GM21619 (cell line): ENCODE results near the gene ZNF236.

Experiments used
- ATAC-seq: cut with Tn5 transposase; IDR thresholded peaks from one replicate; pipeline ENCODE4 v1.9.1; 2021; ENCODE audit not compliant: unreplicated experiment

Gene ZNF236

DNA sequence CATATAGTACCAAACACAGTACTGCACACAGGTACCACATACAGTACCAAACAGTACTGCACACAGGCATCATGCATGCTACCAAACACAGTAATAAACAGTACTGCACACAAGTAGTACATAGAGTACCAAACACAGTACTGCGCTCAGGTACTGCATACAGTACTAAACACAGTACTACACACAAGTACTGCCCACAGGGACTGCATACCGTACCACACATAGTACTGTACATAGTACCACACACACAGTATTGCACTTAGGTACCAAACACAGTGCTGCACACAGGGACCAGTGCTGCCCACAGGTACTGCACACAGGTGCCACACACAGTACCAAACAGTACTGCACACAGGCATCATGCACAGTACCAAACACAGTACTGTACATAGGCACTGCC is 74.9 kb downstream of the ZNF236 start:
- ATAC-seq, result no peak

DNA sequence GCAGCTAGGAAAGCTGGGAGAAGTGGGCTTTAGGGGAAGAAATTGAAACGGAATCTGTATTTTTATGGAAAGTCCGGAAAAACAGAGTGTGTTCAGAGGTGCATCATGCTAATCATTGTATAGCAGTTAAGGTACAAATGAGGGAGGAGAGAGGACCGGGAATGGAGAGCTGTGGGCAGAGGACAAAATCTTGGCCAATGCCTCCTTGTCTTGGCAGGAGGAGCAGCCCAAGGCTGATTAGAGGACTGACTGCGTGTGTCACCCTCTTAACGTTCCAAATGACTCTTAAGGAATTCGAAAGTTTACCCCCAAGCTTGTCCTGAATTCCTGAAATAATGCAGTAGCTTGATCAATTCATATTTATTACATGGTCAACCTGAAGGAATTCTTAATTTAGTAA is 81.0 kb downstream of the ZNF236 start:
- no peak for ATAC-seq

GRCh38 chr18:76905821-76906220 is 83.5 kb downstream of the ZNF236 start:
- no peak for ATAC-seq

- no peak for ATAC-seq
Measured at GRCh38 chr18:76908277-76908676, 85.9 kb downstream of the ZNF236 start.

DNA sequence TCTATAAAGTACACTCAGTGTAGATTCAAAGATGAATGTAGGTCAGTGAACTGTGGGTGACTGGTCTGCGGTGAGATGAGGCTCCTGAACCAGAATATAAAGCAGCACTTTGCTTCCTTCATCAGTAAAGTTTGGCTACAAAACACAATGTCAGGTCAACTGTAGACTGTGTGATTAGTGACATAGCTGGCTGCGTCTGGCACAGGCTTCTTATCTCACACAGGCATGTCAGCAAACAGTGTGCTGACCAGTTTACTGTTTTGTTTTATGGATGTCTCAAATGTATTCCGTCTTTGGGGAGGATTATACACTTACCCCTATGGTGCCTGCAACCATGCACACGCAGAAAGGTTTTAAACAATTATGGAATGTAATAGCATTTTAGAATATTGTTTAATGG is 87.1 kb downstream of the ZNF236 start:
- no peak for ATAC-seq

GRCh38 chr18:76911440-76911839 is 89.1 kb downstream of the ZNF236 start:
- no peak for ATAC-seq

GRCh38 chr18:76913583-76913982 is 91.2 kb downstream of the ZNF236 start:
- no peak for ATAC-seq

DNA sequence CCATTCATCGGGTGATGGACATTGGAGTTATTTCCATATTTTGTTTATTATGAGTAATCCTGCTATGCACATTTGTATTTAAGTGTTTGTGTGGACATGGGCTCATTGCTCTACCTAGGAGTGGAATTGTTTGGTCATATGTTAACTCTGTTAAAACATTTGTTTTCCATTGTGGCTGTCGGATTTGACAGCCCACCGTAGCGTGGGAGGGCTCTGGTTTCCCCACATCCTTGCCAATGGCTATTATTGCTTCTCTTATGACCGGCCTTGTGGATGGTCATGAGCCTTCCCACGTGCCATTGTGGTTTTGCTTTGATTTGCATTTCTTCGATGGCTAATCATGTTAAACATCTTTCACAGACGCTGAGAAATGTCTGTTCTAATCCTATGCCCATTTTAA is 92.0 kb downstream of the ZNF236 start:
- ATAC-seq, result peak; percentile 69

DNA sequence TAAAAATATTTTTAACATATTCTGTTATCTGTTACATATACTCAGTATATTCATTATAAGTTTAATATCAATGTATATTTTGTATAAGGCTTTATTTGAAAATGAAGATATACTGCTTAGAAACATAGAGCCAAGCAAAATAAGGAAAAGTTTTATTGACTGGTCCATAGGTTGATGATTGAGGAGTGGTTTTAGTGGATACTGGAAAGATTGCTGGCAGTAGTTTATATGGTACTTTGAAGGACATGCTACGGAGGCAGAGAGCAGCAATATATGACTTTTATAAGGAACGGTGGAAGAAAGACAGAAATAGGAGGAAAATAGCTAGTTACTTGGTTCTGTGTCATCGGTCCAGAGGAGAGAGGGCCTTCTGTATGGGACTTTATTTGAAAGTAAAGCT is 92.4 kb downstream of the ZNF236 start:
- no peak for ATAC-seq

DNA sequence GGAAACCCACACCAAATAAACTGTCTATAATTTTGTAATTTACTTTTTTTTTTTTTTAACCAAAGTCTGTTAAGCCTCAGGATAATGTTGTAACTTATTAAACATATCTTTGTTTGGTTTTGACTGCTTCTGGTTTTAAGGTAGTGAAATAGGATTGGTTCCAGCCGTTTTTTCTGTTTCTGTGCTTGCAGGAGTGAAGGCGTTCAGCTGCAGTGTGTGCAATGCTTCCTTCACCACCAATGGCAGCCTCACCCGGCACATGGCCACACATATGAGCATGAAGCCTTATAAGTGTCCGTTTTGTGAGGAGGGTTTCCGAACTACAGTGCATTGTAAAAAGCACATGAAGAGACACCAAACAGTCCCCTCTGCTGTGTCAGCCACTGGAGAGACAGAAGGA is 93.1 kb downstream of the ZNF236 start:
- ATAC-seq, result no peak

DNA sequence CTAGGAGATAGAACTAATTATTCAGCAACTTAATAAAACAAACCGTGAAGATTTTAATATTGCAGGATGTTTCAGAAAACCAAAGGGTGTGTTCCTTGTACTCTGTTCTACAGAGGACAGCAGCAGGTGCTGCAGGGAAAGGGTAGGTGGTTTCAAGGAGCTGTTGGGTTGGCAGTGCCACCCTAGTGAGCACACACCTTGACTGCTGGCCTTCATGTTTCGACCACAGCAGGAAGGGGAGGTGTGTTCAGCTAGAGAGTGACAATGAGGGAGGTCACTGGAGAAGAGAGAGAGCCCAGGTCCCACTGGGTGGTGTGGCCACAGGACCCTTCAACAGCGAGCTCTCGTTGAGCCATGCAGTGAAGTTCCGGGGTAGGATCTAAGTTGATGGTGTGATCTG is 98.6 kb downstream of the ZNF236 start:
- no peak for ATAC-seq

DNA sequence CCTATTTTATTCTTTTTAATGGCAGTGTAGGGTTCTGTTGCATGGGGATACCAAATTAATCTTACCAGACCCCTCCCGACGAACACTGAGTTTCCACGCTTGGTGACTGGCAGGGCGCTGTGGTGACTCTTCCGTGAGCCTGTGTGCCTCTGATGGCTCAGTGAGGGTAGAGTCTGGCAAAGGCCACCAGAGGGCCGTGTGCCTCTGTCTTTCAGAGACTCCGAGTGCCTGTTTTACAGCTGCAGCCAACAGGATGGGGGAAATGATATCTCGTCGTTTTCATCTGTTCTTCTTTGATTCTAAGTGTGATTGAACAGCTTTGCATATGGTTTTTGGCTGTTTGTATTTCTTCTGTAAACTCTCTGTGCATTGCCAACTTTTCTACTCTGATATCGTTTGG is 99.8 kb downstream of the ZNF236 start:
- peak; percentile 97 for ATAC-seq

- ATAC-seq, result no peak
Measured at GRCh38 chr18:76923485-76924085, 101.2 kb downstream of the ZNF236 start.

DNA sequence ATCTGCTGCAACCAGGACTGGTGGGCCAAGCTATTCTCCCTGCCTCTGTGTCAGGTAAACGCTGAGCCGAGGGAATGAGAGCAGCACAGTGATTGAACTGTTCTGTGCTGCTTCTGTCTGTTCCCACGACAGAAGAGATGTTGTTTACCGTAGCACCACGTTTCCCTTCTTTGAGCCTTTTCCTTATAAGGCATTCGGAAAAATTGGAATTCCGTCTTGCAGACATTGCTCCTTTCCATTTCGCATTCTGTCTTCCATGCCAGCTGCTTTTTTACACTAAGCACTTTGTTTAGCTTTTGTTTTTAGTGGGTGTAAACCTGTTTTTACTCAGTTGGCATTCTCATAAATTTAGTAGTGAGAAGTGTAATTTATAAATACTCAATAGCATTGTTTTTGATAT is 103.1 kb downstream of the ZNF236 start:
- no peak for ATAC-seq

DNA sequence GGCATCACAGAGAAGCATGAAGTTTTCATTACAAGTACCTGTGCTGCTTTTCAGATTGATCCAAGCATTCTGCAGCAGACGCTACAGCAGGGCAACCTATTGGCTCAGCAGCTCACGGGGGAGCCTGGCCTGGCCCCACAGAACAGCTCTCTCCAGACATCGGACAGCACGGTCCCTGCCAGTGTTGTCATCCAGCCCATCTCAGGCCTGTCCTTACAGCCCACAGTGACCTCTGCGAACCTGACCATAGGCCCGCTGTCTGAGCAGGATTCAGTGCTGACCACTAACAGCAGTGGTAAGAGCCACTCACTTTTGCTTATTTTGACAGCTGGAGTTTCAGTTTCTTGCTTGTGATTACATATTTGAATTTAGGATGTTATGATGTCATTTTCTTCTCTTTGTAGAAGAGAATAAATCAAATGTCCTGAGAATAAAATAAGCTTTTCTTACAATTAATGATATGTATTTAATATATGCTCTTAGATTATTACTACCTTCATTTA is 104.9 kb downstream of the ZNF236 start:
- ATAC-seq, result no peak

GRCh38 chr18:76928179-76928868 is 106.0 kb downstream of the ZNF236 start:
- ATAC-seq, result peak; percentile 44

- no peak for ATAC-seq
Measured at GRCh38 chr18:76931171-76931570, 108.8 kb downstream of the ZNF236 start.

GRCh38 chr18:76932026-76932819 is 109.9 kb downstream of the ZNF236 start:
- ATAC-seq, result no peak

DNA sequence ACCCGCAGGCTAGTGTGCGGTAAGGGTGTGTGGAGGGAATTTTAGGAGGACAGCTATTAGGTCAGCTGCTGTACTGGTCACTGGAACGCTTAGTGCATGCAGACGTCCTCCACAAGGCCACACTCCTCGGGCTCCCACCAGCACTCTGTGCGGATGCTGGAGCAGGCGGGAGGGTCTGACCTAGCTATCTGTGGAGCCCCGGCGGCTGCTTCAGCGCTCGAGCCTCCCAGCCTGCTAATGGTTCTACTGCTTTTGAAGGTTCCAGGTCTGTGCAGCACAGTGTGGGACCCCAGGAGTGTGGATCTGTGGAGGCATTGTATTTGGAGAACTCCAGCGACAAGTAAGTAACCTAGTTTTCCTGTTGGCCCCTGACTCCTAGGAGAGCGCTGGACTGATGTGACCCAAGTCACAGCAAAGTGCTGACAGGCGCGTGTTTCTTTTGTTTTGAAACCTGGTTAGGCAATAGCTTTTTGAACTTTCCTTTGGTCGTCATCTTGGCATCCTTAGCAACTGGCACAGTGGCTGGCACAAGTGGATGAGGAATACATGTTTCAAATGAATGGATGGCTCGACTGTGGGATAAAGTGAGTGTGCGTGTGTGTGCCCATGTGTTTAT is 113.5 kb downstream of the ZNF236 start:
- no peak for ATAC-seq

DNA sequence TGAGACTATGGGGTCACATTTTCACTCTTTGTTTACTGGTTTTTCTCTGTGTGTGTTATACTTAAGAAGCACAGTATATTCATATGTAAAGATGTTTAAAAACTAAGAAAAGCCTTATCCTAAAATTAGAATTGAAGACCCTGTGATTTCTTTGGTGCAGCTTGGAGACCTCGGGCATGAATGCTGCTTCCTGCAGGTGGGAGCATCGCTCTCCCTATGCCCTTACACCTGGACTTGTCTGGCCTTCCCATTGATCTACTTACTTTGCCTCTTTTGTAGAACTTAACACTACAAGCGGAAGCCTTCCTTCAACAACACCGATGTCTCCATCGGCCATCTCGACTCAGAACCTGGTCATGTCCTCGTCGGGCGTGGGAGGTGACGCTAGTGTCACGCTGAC is 114.5 kb downstream of the ZNF236 start:
- no peak for ATAC-seq

GRCh38 chr18:76937597-76937996 is 115.2 kb downstream of the ZNF236 start:
- no peak for ATAC-seq

DNA sequence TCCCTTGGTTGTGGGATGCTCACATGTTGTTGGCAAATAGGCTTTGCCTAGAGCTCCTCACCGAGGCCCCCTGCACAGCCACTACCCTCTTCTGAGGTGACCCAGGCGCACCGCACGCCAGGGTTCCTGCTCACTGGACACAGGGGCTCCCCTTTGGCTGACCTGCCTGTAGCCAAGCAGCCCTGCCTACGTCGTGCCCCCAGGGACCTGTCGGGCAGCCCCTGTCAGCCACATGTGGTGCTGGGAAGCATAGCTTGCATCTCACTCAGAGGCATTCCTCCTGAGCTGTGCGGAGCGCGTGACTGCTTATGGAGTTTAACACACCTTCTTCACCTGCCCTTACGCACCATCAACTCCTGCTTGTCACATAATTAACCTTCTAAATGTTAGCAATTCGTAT is 116.3 kb downstream of the ZNF236 start:
- no peak for ATAC-seq
